Measurements from ENCODE around the gene STAT3. TPM values are rescaled to one million over a fixed set of nuclear protein-coding genes. Genes with fewer than 3 reads are reported as not detected.
"Not testable (repeated sequence)": the region's sequence is repeated elsewhere in the genome, so short reads cannot be mapped to it uniquely, and the experiment has no call there.

Gene STAT3
- total RNA-seq, 4 donors from 2014 or later, result 178 to 219 (median 191) TPM

DNA sequence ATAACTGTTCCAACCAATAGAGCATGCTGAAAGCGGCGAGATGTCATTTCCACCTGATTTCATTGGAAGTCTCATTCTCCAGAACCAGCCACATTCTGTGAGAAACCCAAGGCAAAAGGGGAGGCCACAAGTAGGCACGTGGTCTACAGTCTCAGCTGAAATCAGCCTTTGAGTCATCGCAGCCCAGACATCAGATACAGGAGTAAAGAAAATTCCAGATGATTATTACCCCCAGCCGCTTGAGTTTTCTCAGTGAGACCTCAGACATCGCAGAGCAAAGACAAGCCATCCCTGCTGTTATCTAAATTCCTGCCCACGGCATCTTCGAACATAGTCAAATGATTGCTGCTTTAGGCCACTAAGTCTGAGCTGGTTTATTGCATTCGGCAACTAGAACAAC lies 23.1 kb downstream of the STAT3 start:
- Histone ChIP-seq H3K27me3 (no peaks in the 10 kb centered on the region), H3K4me3 (no peak overlapping the region), H3K27ac (no peak overlapping the region), H3K9me3 (no peaks in the 10 kb centered on the region), H3K36me3 (no peaks in the 10 kb centered on the region), H3K4me1 (peaks cover 3 to 67% (median 9%) of the 10 kb centered on the region in 4 donors)
- TF ChIP-seq POLR2A (IDR thresholded peaks at IDR 0.05), result no peak
- TF ChIP-seq, protein P1, sequence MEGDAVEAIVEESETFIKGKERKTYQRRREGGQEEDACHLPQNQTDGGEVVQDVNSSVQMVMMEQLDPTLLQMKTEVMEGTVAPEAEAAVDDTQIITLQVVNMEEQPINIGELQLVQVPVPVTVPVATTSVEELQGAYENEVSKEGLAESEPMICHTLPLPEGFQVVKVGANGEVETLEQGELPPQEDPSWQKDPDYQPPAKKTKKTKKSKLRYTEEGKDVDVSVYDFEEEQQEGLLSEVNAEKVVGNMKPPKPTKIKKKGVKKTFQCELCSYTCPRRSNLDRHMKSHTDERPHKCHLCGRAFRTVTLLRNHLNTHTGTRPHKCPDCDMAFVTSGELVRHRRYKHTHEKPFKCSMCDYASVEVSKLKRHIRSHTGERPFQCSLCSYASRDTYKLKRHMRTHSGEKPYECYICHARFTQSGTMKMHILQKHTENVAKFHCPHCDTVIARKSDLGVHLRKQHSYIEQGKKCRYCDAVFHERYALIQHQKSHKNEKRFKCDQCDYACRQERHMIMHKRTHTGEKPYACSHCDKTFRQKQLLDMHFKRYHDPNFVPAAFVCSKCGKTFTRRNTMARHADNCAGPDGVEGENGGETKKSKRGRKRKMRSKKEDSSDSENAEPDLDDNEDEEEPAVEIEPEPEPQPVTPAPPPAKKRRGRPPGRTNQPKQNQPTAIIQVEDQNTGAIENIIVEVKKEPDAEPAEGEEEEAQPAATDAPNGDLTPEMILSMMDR (IDR thresholded peaks at IDR 0.05), result no peak
- DNase-seq, result no peak

DNA sequence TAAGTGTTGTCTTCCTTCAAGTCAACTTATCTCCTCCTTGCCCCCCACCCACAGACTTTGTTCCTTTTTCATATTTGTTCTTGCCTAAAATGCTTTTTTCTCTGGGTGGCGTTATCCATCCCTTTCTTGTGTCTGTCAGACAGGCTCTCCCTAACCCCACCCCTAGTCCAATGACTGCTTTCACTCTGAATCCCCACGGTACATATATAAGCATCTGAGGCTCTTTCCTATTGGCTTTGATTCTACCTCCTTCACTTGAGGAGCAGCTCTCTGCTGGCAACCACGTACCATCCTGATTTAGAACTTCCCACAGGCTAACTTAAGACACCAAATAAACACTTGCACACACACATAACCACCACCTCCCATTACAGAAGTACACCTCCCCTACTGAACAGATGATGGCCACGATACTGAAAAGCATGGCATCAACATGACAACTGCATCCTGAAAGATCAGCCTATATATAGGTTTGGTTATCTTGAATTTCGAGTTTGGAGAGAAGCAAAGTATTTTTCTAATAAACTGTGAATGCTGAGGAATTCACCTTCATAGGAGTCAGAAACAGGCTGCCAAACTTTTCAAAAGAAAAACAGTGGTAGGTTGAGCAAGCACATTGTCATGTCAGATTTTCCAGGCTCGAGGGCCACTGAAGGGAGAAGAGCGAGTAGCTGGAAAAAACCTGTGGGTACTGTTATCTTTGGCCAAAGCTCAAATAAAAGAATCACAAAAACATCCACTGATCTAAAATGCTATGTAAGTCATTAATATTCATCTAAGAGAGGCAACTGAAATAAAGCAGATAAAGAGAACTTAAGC lies 24.3 kb downstream of the STAT3 start:
- H3K4me1 ChIP-seq, result peaks cover 3 to 73% (median 9%) of the 10 kb centered on the region in 4 donors
- H3K27ac ChIP-seq, result no peak overlapping the region

DNA sequence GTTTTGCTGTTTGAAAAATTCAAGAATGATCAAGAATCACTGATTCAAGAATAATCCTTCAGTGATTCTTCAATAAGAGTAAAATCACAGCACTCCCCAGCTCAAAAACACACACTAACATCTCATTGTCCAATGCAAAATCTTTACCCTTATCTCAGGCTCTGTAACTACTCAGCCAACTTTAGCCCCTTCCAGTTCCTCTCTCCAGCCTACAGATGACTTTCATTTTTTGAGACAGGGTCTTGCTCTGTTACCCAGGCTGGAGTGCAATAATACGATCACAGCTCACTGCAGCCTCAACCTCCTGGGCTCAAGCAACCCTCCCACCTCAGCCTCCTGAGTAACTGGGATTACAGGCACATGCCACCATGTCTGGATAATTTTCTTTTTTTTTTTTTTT lies 25.0 kb downstream of the STAT3 start:
- no peak for DNase-seq
- peaks cover 3 to 75% (median 9%) of the 10 kb centered on the region in 4 donors for H3K4me1 ChIP-seq
- H3K27me3 ChIP-seq, result no peaks in the 10 kb centered on the region
- TF ChIP-seq, protein P1 (IDR thresholded peaks at IDR 0.05), result no peak
- TF ChIP-seq POLR2A (IDR thresholded peaks at IDR 0.05), result no peak
- no peaks in the 10 kb centered on the region for H3K9me3 ChIP-seq
- no peak overlapping the region for H3K4me3 ChIP-seq
- no peaks in the 10 kb centered on the region for H3K36me3 ChIP-seq
- no peak overlapping the region for H3K27ac ChIP-seq

More for the DNA sequence above, 24.3 kb downstream of the STAT3 start:
- H3K36me3 ChIP-seq, result no peaks in the 10 kb centered on the region
- H3K9me3 ChIP-seq, result no peaks in the 10 kb centered on the region
- TF ChIP-seq, protein P1 (IDR thresholded peaks at IDR 0.05), result no peak
- no peak for TF ChIP-seq POLR2A (IDR thresholded peaks at IDR 0.05)
- no peak for DNase-seq
- no peak overlapping the region for H3K4me3 ChIP-seq
- no peaks in the 10 kb centered on the region for H3K27me3 ChIP-seq

DNA sequence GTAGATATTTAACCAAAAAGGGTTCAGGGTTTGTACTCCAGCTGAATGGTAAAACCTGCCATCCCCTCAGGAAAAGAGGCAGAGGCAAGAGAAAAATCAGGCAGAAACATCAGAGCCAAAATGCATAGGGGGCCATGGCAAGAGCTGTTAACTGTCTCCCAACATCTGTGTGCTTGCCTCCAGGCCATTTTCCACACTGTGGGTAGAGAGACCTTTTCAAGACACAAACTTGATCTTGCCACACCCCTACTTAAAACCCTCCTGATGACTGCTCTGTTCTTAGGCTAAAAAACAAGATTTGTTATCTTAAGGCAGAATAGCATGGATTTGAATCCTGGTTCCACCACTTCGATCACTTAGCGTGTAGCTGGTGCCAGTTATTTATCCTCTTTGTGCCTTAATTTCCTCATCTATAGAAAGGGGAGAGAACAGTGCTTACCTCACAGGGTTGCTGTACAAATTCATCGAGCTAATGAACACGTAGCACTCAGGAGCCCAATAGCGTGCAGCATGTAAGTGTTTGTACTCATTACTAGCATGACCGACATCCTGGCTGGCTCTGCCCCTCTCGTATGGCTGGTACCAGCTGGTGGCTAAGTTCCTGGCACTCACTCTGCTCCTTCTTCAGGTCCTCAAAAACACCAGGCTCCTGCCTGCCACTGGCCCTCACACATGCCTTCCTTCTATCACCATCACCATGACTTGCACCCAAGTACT lies 25.8 kb downstream of the STAT3 start:
- no peaks in the 10 kb centered on the region for H3K9me3 ChIP-seq
- no peak for DNase-seq
- no peaks in the 10 kb centered on the region for H3K27me3 ChIP-seq
- H3K4me3 ChIP-seq, result no peak overlapping the region
- no peaks in the 10 kb centered on the region for H3K36me3 ChIP-seq
- H3K4me1 ChIP-seq, result peaks cover 3 to 73% (median 9%) of the 10 kb centered on the region in 4 donors
- H3K27ac ChIP-seq, result peak overlapping the region in 1 of 4 donors; percentile 27
- no peak for TF ChIP-seq POLR2A (IDR thresholded peaks at IDR 0.05)
- TF ChIP-seq, protein P1 (IDR thresholded peaks at IDR 0.05), result no peak

DNA sequence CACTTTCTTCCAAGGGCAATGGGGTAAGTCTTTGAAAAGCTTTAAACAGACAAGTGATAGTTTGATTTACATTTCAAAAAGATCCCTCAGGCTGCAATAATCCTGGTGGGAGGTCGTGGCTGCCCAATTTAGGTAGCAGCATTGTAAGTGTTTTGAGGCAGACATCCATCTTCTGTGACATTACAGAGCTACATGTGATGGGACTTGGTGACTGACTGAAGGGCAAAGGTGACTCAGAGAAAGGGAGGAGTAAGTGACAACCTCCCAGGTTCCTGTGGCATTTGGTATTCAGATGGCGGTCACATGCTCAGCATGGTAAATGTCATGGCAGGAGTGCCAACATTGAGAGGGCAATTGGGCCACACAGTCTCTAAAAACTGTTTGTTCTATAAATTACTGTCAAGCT lies 26.5 kb downstream of the STAT3 start:
- H3K4me1 ChIP-seq, result peaks cover 3 to 69% (median 6%) of the 10 kb centered on the region in 4 donors
- no peak for TF ChIP-seq POLR2A (IDR thresholded peaks at IDR 0.05)
- TF ChIP-seq, protein P1 (IDR thresholded peaks at IDR 0.05), result no peak
- H3K9me3 ChIP-seq, result no peaks in the 10 kb centered on the region
- H3K27ac ChIP-seq, result peak overlapping the region in 1 of 4 donors; percentile 27
- peak in 1 of 3 donors; percentile 69 for DNase-seq
- H3K4me3 ChIP-seq, result no peak overlapping the region
- no peaks in the 10 kb centered on the region for H3K27me3 ChIP-seq
- H3K36me3 ChIP-seq, result no peaks in the 10 kb centered on the region

DNA sequence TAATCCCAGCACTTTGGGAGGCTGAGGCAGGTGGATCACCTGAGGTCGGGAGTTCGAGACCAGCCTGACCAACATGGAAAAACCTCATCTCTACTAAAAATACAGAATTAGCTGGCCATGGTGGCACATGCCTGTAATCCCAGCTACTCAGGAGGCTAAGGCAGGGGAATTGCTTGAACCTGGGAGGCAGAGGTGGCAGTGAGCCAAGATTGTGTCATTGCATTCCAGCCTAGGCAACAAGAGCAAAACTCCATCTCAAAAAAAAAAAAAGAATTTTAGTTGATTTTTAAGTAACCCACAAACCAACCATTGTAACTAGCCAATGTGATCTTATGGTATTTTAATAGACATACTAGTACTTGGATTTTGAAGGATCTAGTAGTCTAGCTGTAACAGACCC lies 27.9 kb downstream of the STAT3 start:
- not testable (repeated sequence) for DNase-seq, H3K36me3 ChIP-seq, H3K9me3 ChIP-seq, H3K27me3 ChIP-seq, H3K4me3 ChIP-seq, H3K27ac ChIP-seq
- peaks cover 3 to 65% (median 6%) of the 10 kb centered on the region in 4 donors for H3K4me1 ChIP-seq
